NCI-H1092 treated with DMSO at 0.1 percent for 48 hours (cell line): Measurements from ENCODE around the gene NRARP.

ENCODE experiments used
- DNase-seq: peaks from one replicate; lab custom pipeline; 2025; lab: John Stamatoyannopoulos, UW

The NRARP gene

DNA sequence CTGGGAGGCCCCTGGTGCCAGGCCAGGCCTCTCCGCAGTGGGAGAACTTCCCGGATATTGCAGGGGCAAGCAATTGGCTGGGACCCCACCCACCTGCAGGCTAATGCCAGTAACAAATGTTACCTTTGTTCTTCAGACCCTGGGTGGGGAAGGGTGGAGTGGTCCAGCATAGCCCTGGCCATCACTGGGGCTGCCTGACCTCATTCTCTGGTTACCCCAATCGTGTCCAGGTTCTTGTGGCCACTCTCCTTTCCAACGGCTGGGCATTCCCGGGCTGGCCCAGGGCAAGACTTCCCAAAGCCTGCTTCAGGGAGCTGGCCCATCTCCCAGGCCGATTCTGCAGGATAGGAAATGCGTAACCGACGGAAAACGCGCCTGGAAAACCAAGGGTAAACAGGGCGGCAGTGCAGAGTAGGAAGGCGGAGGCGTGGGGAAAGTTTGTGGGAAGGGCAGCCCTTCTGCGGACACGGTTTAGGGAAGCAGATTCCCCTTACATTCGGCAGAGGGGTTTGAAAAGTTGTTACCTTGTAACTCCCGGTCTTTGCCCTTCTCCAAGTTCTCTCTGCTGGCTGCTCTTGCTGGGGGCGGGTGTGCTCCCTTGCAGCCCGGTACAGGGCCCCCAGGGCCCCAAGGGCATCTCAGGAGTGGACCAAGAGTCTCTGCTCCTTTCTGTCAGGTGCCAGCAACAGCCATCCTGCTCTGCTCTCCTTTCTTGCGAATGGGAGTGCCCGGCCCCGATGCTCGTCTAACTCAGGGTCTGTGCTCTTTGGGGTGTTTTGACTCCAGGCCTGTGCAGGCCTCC lies 3.5 kb downstream of the NRARP start:
- no peak for DNase-seq

DNA sequence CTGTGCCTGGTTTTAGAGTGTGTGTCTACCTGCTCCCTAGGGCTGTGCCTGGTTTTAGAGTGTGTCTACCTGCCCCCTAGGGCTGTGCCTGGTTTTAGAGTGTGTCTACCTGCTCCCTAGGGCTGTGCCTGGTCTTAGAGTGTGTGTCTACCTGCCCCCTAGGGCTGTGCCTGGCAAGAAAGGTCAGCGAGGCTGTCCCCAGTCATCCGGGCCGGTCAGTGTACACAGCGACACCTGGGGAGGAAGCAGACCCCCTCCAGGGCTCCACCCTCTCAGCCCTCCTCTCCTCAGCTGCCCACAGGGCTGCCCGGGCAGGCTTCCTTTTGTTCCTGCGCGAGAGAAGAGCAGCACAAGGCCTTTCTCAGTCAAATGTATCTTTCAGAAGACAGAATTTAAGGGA lies 4.1 kb downstream of the NRARP start:
- DNase-seq, result no peak

DNA sequence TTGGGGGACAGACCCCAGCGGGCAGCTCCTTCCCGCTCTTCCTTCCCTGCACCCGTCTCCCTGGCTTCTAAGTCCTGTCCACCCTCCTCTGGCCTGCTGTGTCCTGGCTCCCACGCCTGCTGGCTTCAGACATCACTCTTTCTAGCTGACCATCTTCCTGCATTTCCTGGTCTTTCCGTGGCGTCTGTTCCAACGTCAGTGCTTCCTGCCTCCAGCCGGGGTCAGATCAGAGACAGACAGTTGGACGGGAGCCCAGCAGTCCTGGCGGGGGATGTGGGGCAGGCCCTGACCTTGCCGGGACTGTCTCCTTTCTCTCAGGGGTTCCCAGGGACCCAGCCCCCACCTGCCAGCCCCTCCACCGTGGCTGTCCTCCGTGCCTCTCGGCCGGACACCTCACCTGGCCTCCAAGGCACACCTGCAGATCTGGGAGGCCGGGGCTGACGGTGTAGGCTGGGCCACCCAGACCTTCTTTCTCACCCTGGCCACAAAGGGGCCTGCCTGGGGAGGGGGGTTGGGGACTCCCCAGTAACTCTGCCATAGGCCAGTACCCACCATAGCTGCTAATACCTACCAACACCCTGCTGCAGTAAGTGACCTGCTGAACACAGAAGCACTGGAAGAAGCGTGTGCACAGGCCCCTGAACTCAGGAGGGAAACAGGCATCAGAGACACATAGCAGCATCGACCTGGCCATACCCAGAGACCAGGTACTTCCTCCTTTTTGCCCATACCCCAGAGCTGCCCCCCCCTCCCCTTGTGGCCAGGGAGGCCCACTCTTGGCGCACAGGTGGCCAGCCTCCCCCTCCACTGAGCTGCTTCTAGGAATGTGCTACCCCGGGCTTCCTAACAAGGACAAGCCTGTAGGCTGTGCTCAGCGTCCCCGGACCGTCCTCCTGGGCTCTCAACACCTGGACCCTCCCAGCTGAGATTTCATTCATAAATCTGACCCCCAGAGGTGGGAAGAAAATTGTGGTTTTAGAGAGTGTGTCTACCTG lies 5.1 kb downstream of the NRARP start:
- DNase-seq, result no peak

DNA sequence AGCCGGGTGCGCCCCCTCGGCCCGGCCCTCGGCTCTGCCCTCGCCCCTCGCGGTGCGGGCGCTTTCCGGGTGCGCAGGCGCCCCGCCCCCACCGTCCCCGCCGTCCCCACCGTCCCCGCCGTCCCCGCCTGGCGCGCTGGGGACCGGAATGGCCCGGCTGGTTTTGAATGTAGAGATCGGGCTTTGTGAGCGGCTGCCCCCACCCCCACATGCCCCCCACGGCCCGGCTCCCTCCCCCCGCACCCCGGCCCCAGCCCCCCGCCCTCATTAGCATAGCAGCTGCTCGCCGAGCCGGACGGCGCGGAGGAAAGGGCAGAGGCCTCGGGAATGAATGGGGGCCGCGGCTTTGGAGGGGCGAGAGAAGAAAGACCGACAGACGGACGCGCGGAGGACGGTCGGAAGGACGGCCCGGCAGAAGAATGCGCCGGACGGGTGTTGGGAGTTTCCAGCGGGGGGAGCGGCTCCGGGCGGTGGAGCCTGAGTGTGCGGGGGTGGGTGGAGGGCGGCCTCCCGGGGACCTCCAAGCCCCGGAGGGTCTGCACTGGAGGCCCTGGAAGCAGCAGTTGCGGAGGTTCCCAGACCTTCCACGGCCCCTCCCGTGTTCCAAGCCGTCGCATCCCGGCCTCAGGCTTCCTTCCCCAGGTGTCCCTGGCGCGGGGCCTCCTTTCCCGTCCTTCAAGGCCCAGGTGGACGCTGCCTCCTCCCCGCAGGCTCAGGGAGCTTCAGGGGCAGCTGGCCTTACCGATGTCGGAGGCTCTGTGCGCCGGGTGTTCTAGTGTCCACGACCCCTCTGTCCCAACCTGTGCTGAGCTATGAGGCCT lies 6.0 kb downstream of the NRARP start:
- no peak for DNase-seq

DNA sequence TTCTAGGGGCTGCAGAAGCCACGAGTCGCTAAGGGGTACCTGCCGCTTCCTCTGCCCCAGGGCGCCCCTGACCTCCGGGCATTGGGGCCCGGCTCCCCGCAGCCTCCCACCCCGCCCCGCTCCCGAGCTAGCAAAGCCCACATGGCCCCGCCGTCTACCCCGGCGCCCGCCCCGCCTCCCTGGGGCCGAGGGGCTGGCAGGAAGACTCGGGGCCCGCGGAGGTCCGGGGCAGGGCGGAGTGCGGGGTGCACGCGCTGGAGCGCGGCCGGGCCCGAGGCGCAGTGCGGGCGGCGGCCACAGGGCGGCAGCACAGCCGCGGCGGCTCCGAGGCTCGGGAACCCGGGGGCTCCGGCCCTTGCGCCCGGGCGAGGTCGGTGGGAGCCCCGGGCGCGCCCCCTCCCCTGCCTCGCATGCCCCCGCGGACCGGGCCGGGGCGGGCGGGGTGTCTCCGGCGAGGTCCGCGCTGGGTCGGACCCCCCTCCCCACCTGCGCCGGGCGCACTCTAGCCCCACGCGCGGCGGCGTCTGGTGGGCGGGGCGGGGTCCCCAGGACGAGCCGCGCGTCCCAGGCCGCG lies 6.7 kb downstream of the NRARP start:
- DNase-seq, result no peak

DNA sequence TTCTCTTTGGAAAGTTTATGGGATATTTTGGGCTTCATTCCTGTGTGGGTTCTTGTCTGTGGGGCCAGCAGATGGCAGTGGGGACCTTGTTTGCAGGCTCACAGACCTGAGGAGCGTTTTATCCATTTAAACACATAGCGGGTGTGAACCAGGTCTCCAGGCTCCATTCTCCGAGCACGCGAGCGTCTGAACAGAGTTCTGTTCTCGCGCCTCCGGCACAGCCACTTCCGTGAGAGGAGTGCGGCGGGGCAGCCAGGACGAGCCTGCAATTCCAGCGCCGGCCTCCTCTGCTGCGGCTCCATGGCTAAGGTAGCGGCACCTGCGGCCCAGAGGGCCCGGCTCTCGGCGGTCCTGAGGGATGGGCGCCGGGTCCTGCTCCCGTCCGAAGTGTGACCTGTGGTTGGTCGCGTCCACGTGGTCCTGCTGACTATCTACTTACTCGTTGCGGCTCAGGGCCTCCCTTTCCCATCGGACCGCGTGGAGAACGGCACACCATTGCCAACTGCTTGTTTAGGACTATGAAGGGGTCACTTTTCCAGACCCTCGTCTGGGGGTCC lies 7.3 kb downstream of the NRARP start:
- DNase-seq, result no peak

DNA sequence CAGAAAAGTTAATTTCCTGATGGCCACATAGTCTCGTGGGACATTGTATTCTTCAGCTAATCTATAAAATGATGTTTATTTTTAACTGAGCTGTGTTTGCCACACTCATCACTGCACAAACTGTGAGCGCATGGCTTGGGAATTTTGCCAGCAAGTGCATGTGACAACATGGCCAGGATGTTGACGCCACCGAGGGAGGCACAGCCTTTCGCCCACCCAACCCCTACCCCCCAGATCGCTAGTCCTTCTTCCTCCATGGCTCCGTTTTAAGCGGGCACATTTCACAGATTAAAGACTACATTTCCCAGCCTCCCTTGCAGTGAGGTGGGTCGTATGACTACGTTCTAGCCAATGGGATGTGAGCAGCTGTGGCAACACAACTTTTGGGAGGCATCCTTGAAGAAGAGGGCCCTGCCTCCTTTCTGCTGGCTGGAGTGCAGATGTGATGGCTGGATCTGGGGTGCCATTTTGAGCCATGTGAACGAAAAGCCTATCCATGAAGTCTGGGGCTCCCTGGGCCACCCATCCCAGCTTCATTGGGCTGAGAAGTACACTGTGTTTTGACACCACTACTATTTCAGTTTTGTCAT lies 7.9 kb downstream of the NRARP start:
- no peak for DNase-seq

DNA sequence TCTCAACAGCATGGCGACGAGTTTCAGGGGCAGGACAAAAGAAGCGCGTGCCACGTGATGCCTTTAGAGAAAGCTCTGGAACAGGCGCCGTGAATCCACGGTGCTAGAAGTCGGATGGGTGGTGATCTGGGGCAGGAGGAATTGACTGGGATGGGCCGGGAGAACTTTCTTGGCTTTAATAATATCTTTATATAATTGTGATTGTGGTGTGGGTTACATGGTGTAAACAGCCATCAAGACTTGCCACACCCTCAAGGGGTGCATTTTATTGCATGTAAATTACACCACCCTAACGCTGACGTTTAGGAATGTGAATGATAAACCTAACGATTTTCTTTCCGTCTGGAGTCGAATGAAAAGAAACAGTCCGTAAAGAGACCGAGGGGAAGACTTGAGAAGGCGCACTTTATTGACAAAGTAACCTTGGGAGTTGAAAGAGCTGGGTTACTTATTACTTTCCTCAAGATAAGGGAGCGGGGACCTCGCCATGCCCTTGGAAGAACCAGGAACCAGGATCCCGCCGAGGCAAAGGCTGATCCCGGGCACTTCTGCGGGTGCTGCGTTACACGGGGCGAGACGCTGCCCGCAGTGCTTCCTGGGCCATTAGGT lies 8.5 kb downstream of the NRARP start:
- DNase-seq, result no peak

DNA sequence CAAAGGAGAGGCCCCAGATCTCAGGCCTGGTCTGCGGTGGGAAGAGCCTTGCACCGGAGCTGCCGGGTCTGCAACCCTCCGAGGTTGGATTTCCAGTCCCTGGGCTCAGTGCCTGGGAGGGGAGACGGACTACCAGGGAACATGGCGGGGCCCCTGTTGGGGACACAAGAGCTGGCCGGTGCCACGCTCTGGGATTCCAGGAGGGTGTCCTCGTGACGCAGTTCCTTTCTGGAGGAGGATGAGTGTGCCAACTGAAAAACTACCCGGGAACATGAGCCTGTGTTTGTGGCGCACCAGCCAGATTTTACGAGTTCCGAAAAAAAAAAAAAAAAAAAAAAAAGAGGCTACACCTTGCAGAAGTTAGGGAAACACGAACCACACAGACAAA lies 9.0 kb downstream of the NRARP start:
- no peak for DNase-seq

DNA sequence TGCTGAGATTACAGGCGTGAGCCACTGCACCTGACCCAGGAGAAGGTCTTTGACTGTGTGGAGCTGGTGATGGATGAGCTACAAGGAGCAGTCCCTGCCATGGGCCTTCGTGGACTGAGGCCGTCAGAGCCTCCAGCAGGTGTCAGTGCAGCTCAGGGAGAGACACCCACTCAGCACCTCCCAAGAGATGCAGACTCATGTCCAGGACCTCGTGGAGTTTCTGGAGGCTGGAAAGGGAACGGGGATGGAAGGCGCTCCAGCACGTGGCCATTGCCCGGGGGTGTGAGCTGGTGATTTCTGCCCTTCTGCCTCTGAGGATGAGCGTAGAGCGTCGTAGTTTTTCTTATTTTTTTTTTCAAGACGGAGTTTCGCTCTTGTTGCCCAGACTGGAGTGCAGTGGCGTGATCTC lies 15.1 kb downstream of the NRARP start:
- DNase-seq, result peak; percentile 30

DNA sequence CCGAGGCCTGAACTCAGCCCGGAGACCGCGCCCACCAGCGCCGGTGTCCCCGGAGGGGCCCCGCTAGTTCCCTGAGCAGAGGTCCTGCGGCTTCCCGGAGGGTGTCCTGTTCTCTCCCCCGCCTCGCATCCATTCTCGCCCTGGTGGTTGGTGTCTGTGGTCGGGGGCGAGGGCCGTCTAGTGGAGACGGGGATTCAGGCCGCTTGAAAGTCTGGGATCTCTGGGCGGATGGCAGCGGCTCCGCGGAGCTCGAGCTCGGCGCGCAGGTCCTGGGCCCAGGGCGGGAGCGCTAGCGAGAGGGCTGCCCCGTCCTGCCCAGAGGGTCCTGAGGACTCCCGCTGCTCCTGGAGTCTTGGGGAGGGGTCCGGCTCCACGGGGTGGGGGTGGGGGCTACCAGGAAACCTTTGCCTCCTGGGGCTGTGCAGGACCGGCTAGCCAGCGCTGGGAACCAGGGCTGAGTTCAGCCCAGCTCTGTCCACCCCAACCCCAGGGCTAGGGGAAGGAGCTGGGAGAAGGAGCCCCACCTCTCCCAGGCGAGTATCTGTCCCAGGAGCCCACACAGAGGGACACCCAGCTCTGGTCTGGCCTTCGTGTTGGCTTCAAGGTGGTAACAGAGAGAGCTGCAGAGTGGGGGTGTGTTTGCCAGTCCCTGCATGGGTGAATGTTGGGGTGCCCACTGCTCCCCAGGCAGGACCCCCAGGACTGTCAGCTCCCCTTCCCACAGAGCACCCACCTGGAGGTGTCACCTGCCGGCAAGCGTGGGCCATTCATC lies 20.5 kb downstream of the NRARP start:
- DNase-seq, result no peak

DNA sequence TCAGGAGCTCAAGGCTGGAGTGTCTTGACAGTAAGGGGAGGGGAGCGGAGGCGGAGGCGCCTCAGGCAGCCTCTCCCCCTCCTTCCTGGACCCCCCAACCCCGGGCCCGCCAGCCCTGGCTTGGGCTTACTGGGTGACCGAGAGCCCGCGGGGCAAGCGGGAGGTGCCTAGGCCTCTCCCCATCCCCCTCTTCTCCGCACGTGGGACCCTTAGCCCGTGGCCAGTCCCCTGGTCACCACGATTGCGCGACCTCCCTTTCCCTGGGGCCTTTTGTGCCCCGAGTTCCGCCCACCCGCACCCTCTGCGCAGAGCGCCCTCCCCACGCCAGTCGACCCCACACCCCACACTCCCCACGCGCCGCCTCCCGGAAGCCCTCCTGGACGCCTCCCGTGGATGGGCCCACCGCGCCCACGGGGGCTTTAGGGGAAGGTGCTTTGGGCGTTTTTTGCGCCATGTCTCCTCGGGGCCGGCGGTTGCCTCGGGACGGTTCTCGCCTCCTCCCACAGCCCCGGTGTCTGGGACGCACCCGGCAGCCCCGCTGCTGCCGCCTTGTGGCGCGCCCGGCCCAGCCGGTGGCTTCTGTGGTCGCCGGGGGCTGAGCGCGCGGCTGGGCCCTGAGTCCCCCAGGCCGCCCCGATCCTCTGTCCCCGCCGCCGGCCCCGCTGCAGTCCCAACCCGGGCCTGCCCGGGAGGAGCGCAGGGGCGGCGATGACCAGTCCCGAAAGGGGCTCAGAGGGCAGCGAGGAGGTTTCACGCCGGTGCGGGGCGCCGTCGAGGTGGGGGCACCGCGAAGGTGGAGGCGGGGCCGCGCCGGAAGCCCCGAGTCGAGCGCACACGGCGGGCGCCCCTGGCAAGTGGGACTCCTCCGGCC lies 21.4 kb downstream of the NRARP start:
- DNase-seq, result no peak

DNA sequence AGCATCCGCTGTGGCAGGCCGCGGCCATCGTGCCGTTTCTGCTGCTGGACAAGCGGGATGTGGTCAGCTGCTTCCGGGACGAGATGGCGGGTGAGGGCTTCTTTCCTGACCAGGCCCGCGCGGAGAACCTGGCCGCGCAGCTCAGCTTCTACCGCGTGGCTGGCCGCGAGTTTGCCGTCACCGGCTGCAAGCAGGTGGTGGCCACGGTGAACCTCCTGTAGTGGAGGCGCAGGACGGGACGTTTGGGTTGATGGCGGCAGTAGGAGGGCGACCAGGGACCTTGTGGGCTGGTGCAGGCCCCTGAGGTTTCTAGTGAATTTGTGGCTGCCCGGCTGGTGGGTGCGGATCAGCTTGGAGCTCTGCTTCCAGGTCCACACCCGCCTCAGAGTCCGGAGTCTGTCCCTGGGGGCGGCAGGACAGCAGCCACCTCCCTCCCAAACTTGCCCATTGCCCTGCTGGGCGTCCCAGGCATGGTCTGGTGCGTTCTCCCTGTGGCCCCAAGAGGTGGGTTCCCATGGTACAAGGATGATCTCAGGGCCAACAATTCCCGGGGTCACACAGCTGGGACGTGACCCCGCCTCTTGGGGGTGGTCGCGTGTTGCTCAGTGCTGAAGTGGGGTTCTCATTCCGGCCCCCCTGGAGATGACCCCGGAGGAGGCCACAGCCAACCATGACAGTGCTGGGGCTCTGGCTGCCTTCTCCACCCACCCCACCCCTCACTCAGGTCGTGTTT lies 22.2 kb downstream of the NRARP start:
- no peak for DNase-seq

DNA sequence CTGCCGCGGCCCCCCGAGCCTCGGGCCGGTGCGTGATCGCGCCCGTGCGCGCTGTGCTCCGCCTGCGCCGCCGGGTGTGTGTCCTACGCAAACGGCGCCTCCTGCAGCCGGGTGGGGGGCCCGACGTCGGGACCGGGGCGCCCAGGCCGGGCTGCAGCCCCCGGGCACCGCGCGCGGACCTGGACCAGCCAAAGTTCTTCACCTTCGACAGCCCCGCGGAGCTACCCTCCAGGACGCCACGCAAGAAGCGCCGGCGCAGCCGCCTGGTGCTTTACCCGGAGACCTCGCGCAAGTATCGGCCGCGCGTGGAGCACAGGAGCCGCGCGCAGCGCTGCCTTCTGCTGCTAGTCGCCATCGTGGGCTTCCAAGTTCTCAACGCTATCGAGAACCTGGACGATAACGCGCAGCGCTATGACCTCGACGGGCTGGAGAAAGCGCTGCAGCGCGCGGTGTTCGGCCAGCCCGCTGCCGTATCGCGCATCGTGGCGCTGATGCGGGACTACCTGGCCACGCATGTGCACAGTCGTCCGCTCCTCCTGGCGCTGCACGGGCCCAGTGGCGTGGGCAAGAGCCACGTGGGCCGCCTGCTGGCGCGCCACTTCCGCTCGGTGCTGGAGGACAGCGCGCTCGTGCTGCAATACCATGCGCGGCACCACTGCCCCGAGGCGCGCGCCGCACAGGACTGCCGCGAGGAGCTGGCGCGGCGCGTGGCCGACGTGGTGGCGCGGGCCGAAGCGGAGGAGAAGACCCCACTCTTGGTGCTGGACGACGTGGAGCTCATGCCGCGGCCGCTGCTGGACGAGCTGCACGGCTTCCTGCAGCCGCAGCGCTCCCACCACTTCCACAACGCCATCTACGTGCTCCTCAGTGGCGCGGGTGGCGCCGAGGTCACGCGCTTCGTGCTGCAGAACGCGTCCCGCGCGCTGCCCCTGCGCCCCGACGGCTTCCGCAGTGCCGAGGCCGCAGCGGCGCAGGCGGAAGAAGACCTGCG lies 23.1 kb downstream of the NRARP start:
- DNase-seq, result no peak

DNA sequence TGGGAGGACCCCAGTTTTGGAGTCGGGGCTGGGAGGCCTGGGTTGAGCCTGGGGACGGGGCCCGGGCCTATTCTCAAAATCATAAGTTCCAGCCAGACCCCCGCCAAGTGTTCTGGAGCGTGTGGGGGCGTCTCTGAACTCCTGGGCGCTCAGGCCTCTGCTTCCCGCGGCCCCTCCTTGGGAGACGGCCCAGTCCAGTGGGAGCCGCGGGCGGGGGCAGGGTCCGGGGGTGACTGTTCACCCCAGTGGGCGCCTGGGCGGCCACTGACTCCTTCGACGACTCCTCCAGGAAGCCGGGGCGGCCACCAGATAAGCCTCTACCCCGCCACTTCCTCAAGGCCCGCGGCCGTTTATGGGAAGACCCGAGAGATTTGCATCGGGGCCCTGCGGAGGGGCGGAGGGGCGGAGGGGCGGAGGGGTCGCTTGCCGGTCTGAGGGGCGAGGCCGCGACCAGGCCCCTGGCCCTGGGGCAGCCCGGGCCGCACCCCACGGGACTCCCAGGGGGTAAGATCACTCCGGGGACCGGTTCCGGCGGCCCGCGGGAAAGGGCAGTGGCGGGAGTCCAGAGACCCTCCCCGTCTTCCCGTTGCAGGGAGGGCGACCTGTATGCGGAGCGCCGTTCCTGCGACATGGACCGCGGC lies 23.9 kb downstream of the NRARP start:
- DNase-seq, result no peak

DNA sequence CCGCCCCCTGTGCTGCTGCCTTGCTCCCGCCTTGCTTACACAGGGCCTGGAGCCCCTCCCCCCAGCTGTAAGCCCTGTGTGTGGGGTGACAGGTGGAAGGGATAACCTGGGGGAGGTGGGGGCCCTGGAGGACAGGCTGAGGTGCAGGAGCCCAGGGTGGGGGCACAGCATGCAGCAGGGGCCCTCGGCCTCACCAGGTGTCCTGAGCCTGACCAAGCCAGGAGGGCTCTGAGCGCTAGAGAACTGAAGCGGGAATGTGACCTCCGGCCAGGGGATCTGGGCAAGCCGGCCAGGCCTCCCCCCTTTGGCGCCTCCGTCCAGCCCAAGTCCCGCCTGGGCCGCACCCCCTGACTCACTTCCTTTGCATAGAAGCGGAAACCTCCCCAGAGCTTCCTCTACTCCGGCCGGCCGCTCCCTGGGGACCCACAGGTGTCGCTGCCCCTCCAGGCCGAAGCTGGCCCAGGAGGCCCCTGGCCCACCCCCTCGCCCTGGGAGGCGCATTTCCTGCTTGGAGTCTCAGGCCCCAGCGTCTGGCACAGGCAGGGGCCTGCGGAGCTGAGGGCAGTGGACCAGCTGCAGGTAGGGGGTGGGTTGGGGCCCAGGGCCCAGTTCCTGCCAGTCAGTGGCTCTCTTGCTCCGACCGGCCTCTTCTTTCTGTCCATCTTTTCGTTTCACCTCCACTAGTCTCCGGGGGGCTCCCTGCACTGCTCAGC lies 24.6 kb downstream of the NRARP start, which contains the start of gene TOR4A:
Gene TOR4A (plus strand): TSS at position 398 of the 713 bp plus-strand sequence. CDS start 964 bp downstream, outside the sequence.
- no peak for DNase-seq
